T-helper 17 cell (primary cell): ENCODE data around the gene OR2AE1. TPM values are rescaled to one million over a fixed set of nuclear protein-coding genes. Genes with fewer than 3 reads are reported as not detected.

Source experiments
- ATAC-seq: fragments of 150-1000 bp; cut with Tn5 transposase; 2 replicates; pipeline ENCODE4 v1.10.0; 2021; ENCODE audit warnings: mild to moderate bottlenecking, moderate library complexity
- DNase-seq, 3 donors: peaks; one replicate each; pipeline versions ENCODE4 v3.0.0 to v3.0.0-alpha.2; 2020 to 2021
- H3K9me3 ChIP-seq: one replicate; pipeline ENCODE4 v1.7.0; 2013; ENCODE audit warnings: low read length, mild to moderate bottlenecking; ENCODE audit not compliant: control insufficient read depth, poor library complexity, severe bottlenecking
- H3K27ac Mint-ChIP-seq: one replicate; pipeline ENCODE4 v1.8.0; 2022; ENCODE audit warnings: mild to moderate bottlenecking, moderate library complexity, mixed read lengths
- H3K27me3 Mint-ChIP-seq: one replicate; pipeline ENCODE4 v1.8.0; 2022; ENCODE audit warnings: mixed read lengths
- H3K36me3 Mint-ChIP-seq: one replicate; pipeline ENCODE4 v1.8.0; 2022; ENCODE audit warnings: low read depth, mixed read lengths
- H3K4me1 Mint-ChIP-seq: one replicate; pipeline ENCODE4 v1.8.0; 2022; ENCODE audit warnings: mild to moderate bottlenecking, mixed read lengths
- H3K4me3 Mint-ChIP-seq: one replicate; pipeline ENCODE4 v1.8.0; 2022; ENCODE audit warnings: mild to moderate bottlenecking, moderate library complexity, mixed read lengths
- total RNA-seq, 4 donors: library from RNA in 2 of 4; stranded (reverse) in 2 of 4; gene quantifications; one replicate each; pipeline ENCODE4 v1.2.3 and lab custom pipeline; 2022 to 2026

The OR2AE1 gene, protein sequence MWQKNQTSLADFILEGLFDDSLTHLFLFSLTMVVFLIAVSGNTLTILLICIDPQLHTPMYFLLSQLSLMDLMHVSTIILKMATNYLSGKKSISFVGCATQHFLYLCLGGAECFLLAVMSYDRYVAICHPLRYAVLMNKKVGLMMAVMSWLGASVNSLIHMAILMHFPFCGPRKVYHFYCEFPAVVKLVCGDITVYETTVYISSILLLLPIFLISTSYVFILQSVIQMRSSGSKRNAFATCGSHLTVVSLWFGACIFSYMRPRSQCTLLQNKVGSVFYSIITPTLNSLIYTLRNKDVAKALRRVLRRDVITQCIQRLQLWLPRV
- total RNA-seq (not detected), total RNA-seq (lab: John Stamatoyannopoulos, UW) (0.08 to 0.12 reads per million in 2 donors)

GRCh38 chr7:99876933-99877332 lies at the start of gene OR2AE1:
Gene OR2AE1, minus strand, starts transcription at chr7:99877033. Its CDS starts 0 bp downstream, at chr7:99877033.
- DNase-seq (no peak), ATAC-seq (no peak)
- Mint-ChIP-seq H3K36me3 (peaks cover 7% of the 10 kb centered on the region), H3K27ac (no peak within 1 kb of the TSS), H3K27me3 (peaks cover 5% of the 10 kb centered on the region), H3K4me1 (peaks cover 6% of the 10 kb centered on the region), H3K4me3 (no peak within 1 kb of the TSS)
- H3K9me3 ChIP-seq = no peaks in the 10 kb centered on the region

DNA sequence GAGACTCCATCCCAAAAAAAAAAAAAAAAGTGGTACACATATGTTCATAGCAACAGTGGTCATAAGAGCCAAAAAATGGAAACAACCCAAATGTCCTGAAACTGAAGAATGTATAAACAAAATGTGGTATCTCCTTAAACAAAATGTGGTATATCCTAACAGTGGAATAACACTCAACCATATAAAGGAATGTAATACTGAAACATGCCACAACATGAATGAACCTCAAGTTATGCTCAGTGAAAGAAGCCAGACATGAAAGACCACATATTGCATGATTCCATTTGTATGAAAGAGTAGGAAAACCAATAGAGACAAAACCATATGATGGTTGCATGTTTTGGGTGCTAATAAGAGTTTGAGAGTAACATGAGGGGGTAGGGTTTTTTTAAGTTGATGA lies 49.5 kb upstream of the OR2AE1 start:
- Mint-ChIP-seq H3K36me3 (peaks cover 8% of the 10 kb centered on the region), H3K27me3 (peaks cover 30% of the 10 kb centered on the region), H3K4me1 (peaks cover 32% of the 10 kb centered on the region), H3K4me3 (no peak overlapping the region), H3K27ac (no peak overlapping the region)
- no peaks in the 10 kb centered on the region for H3K9me3 ChIP-seq
- DNase-seq (no peak), ATAC-seq (no peak)

- no peaks in the 10 kb centered on the region for H3K9me3 ChIP-seq
- Mint-ChIP-seq H3K36me3 (peaks cover 8% of the 10 kb centered on the region), H3K4me3 (no peak overlapping the region), H3K4me1 (peaks cover 19% of the 10 kb centered on the region), H3K27me3 (peaks cover 25% of the 10 kb centered on the region), H3K27ac (no peak overlapping the region)
- ATAC-seq = no peak
- DNase-seq = no peak
Observed at GRCh38 chr7:99923200-99923599, 46.4 kb upstream of the OR2AE1 start.

- Mint-ChIP-seq H3K36me3 (peaks cover 10% of the 10 kb centered on the region), H3K27me3 (no peaks in the 10 kb centered on the region), H3K27ac (peak overlapping the region; percentile 97), H3K4me1 (peaks cover 27% of the 10 kb centered on the region), H3K4me3 (peak overlapping the region; percentile 95)
- no peak for DNase-seq
- H3K9me3 ChIP-seq = no peaks in the 10 kb centered on the region
- ATAC-seq = no peak
Observed at GRCh38 chr7:99920149-99920548, 43.3 kb upstream of the OR2AE1 start.

DNA sequence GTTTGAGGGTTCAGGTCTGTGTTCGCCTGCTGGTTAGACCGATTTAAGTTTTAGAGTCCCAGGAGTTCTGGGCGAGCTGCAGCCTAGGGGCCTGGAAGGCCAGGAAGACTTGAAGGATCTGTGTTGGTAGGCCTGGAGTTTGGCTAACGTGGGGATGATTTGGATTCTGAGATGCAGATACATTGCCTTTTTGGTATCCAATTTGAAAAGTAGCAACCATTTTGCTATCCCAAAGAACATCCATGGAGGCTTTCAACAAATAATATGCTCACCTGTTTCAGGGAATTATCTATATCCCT lies 42.9 kb upstream of the OR2AE1 start:
- no peak for ATAC-seq

GRCh38 chr7:99918959-99919813 lies 42.4 kb upstream of the OR2AE1 start, which contains the start of gene TRIM4:
Gene TRIM4, minus strand, starts transcription at chr7:99919530. Its CDS starts 129 bp downstream, at chr7:99919401.
- Mint-ChIP-seq H3K4me1 (peaks cover 34% of the 10 kb centered on the region), H3K27ac (peak within 1 kb of the TSS; percentile 97), H3K27me3 (no peaks in the 10 kb centered on the region), H3K36me3 (peaks cover 10% of the 10 kb centered on the region), H3K4me3 (peak within 1 kb of the TSS; percentile 95)
- ATAC-seq (peak; percentile 98), DNase-seq (peak; percentile 72 to 77 (median 74))
- no peaks in the 10 kb centered on the region for H3K9me3 ChIP-seq

More for the DNA sequence above, 42.9 kb upstream of the OR2AE1 start:
- no peak for DNase-seq
- no peaks in the 10 kb centered on the region for H3K27me3 Mint-ChIP-seq
- peaks cover 10% of the 10 kb centered on the region for H3K36me3 Mint-ChIP-seq
- H3K9me3 ChIP-seq = no peaks in the 10 kb centered on the region
- H3K27ac Mint-ChIP-seq = peak overlapping the region; percentile 97
- H3K4me3 Mint-ChIP-seq = peak overlapping the region; percentile 95
- peaks cover 29% of the 10 kb centered on the region for H3K4me1 Mint-ChIP-seq

DNA sequence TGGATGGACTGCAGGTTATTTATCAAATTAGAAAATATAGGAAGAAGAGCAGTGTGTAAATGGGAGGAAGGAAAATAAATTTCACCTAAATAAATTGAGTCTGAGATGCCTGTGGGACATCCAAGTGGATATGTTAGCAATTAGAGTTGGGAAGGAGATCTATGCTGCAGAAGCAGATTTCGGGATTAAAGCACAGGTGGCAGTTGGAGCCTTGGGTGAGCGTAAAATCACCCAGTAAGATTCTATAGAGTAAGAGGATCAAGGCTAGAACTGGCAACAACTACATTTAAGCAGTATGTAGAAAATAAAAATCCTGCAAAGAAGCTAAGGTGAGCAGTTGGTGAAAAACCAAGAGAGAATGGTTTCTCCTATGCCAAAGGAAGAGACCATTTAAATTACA lies 34.1 kb upstream of the OR2AE1 start:
- Mint-ChIP-seq H3K4me3 (no peak overlapping the region), H3K27ac (no peak overlapping the region), H3K4me1 (peaks cover 40% of the 10 kb centered on the region), H3K36me3 (peaks cover 8% of the 10 kb centered on the region), H3K27me3 (no peaks in the 10 kb centered on the region)
- no peak for ATAC-seq
- no peaks in the 10 kb centered on the region for H3K9me3 ChIP-seq
- DNase-seq = no peak

DNA sequence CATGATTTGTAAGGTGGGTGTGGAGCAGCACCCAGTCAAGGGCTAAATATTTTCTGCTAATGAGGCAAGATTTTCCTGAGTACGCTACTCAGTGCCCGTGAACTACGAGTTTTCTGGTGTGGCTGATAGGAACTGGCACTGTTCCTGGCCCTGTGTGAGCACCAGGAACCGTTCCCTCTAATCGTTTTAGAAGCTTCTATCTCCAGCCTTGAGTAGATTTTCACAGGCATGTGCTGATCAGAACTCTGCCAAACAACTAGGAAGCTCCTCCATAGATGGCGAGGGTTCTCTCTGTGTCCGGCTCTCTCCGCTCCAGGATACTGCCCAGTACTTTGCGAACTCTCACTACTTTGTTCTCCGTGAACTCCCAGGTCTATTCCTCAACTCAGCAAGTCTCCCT lies 24.7 kb upstream of the OR2AE1 start:
- Mint-ChIP-seq H3K36me3 (peaks cover 14% of the 10 kb centered on the region), H3K4me3 (no peak overlapping the region), H3K4me1 (peaks cover 6% of the 10 kb centered on the region), H3K27me3 (no peaks in the 10 kb centered on the region), H3K27ac (no peak overlapping the region)
- ATAC-seq (no peak), DNase-seq (no peak)
- H3K9me3 ChIP-seq = no peaks in the 10 kb centered on the region

DNA sequence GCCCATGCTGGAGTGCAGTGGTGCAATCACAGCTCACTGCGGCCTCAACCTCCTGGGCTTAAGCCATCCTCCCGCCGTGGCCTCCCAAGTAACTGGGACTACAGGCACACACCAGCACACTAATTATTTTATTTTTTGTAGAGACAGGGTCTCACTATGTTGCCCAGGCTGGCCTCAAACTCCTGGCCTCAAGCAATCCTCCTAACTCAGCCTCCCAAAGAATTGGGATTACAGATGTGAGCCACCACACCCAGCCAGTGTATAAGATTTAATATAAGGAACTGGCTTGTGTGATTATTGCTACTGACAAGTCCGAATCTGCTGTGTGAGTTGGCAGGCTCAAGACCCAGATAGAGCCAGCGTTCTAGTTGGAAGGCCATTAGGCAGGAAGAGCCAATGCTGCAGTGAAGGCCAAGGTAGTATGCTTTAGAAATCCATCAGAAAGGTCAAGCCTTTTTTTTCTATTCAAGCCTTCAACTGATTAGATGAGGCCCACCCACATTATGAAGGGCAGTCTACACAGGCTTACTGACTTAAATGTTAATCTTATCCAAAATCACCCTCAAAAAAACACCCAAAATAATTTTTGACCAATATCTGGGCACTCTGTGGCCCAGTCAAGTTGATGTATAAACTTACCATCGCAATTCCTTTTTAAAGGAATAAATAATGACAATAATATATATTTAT lies 23.1 kb upstream of the OR2AE1 start:
- H3K27me3 Mint-ChIP-seq = no peaks in the 10 kb centered on the region
- DNase-seq = no peak
- ATAC-seq = no peak
- peaks cover 6% of the 10 kb centered on the region for H3K4me1 Mint-ChIP-seq
- peaks cover 14% of the 10 kb centered on the region for H3K36me3 Mint-ChIP-seq
- no peak overlapping the region for H3K27ac Mint-ChIP-seq
- H3K4me3 Mint-ChIP-seq = no peak overlapping the region
- no peaks in the 10 kb centered on the region for H3K9me3 ChIP-seq

DNA sequence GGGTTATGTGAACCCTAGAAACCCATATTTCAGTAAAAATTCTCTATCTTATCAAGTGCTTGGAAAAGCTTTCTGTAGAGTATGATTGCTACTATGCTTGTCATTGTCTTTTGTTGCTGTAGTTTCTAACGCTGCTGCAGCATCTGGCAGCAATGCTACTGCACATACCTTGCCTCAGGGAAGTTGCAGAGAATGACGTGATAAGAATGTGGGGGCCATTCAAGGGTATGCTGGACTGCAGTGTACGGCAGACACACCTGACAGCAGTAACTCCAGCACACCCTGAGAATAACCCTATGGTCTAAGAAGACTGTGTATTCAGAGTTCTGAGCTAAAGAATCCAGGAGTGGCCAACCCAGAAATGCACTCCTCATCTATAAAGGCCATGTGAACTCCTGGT lies 22.0 kb upstream of the OR2AE1 start:
- DNase-seq = no peak
- ATAC-seq = no peak
- no peaks in the 10 kb centered on the region for H3K9me3 ChIP-seq
- H3K4me1 Mint-ChIP-seq = peaks cover 6% of the 10 kb centered on the region
- peaks cover 14% of the 10 kb centered on the region for H3K36me3 Mint-ChIP-seq
- H3K27me3 Mint-ChIP-seq = no peaks in the 10 kb centered on the region
- H3K27ac Mint-ChIP-seq = no peak overlapping the region
- no peak overlapping the region for H3K4me3 Mint-ChIP-seq

GRCh38 chr7:99898023-99898357 lies 21.2 kb upstream of the OR2AE1 start:
- Mint-ChIP-seq H3K27ac (no peak overlapping the region), H3K4me3 (no peak overlapping the region), H3K36me3 (peaks cover 11% of the 10 kb centered on the region), H3K4me1 (peaks cover 6% of the 10 kb centered on the region), H3K27me3 (no peaks in the 10 kb centered on the region)
- DNase-seq = no peak
- ATAC-seq = no peak
- H3K9me3 ChIP-seq = no peaks in the 10 kb centered on the region

DNA sequence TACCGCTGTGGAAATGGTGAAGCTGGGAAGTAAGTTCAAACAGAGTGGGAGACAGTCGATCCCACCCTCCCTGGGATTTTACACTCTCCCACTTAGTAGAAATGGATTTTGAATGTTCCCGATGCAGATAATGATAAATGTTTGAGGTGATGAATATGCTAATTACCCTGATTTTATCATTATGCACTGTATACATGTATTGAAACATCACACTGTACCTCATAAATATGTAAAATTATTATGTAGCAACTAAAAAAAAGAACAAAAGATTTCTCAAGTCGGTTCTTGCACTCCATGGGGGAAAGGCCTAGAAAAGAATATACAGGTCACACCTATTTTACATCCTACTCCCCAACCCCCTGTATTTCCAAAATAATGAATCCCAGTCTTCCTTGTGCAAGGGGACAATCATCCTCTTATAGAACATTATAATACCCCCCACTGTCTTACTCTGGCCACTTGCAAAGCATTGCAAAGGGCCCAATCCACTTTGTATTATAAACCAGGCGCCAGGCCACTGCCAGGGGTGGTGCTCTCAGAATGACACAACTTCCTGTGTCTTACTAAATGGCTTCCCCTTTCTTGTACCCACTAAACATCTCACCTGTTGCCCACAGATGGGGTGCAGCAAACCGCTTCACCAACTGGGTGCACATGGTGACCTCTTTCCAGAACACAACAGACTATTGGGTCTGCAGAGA lies 20.6 kb upstream of the OR2AE1 start:
- Mint-ChIP-seq H3K27me3 (no peaks in the 10 kb centered on the region), H3K4me3 (no peak overlapping the region), H3K4me1 (peaks cover 2% of the 10 kb centered on the region), H3K27ac (no peak overlapping the region), H3K36me3 (peaks cover 9% of the 10 kb centered on the region)
- no peaks in the 10 kb centered on the region for H3K9me3 ChIP-seq
- ATAC-seq (no peak), DNase-seq (no peak)

- H3K27ac Mint-ChIP-seq = no peak overlapping the region
- H3K27me3 Mint-ChIP-seq = no peaks in the 10 kb centered on the region
- H3K9me3 ChIP-seq = no peaks in the 10 kb centered on the region
- ATAC-seq (no peak), DNase-seq (no peak)
- H3K36me3 Mint-ChIP-seq = peaks cover 4% of the 10 kb centered on the region
- H3K4me3 Mint-ChIP-seq = no peak overlapping the region
- H3K4me1 Mint-ChIP-seq = peaks cover 2% of the 10 kb centered on the region
Observed at GRCh38 chr7:99894738-99895137, 17.9 kb upstream of the OR2AE1 start.
